ENCODE results near the gene U2SURP. TPM values are rescaled to one million over a fixed set of nuclear protein-coding genes. Genes with fewer than 3 reads are reported as not detected.
"Not testable (repeated sequence)": the region's sequence is repeated elsewhere in the genome, so short reads cannot be mapped to it uniquely, and the experiment has no call there.

The U2SURP gene
- total RNA-seq, 6 donors from 2014 or later, result 47.4 to 126 (median 58.6) TPM

DNA sequence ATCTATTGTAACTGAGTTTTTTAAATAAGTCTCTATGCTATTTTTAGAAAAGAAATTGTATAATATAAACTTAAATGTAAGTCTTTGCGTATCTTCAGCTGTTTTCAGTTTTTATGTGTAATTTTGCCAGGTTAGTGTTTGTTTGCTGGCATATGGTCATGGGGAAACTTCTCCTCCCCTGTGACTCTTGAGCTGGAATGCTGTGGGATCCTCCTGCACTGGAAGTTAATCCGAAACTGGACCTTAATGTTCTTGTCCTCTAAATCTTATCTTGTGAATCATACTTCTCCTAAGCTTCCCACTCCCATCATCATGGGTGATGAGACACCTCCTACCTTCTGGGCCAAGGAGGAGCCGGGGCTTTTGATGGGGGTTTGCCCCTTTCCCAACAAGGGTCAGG, 65.8 kb downstream of the U2SURP start:
- no peak for ATAC-seq (ENCODE audit: low FRiP score in 2 of 2)

DNA sequence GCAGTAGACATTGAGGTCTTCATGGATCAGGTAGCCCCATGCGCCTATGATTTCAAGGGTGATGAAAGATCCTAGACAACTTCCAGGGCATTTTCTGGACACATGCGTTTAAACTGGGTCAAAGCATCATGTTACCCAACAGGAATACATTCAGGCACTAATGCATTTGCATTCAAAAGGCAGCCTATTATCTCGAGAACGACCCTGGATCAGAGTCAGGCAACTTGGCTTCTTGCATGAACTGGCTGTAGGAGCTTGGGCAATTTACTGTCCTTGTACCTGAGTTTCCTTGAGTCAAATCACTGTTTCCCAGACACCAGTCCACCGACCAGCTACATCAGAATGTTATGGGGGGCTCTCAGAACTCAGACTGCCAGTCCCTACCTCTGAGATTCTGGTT, 66.7 kb downstream of the U2SURP start:
- Histone ChIP-seq H3K9me3 (no peaks in the 10 kb centered on the region), H3K27me3 (no peaks in the 10 kb centered on the region), H3K4me1 (no peaks in the 10 kb centered on the region), H3K27ac (no peak overlapping the region), H3K36me3 (no peaks in the 10 kb centered on the region), H3K4me3 (no peak overlapping the region)
- TF ChIP-seq POLR2A (IDR thresholded peaks at IDR 0.05) (no peak), CTCF (IDR thresholded peaks at IDR 0.05) (no peak), EP300 (IDR thresholded peaks at IDR 0.05) (no peak), POLR2AphosphoS5 (IDR thresholded peaks at IDR 0.05) (no peak)
- DNase-seq (no peak), ATAC-seq (ENCODE audit: low FRiP score in 2 of 2) (no peak)
- 77 to 89% methylated on average over 5 of the region's 5 CpGs for WGBS, 2 donors

More for the DNA sequence above, 65.8 kb downstream of the U2SURP start:
- Histone ChIP-seq H3K36me3 (no peaks in the 10 kb centered on the region), H3K9me3 (no peaks in the 10 kb centered on the region), H3K27ac (no peak overlapping the region), H3K4me1 (no peaks in the 10 kb centered on the region), H3K27me3 (no peaks in the 10 kb centered on the region), H3K4me3 (no peak overlapping the region)
- TF ChIP-seq POLR2A (IDR thresholded peaks at IDR 0.05), result no peak
- no peak for TF ChIP-seq POLR2AphosphoS5 (IDR thresholded peaks at IDR 0.05)
- TF ChIP-seq EP300 (IDR thresholded peaks at IDR 0.05), result no peak
- TF ChIP-seq CTCF (IDR thresholded peaks at IDR 0.05), result no peak
- DNase-seq, result no peak
- WGBS, 2 donors, result 81 to 87% methylated on average over 3 of the region's 3 CpGs

- no peaks in the 10 kb centered on the region for H3K27me3 ChIP-seq
- no peak overlapping the region for H3K27ac ChIP-seq
- H3K4me1 ChIP-seq, result no peaks in the 10 kb centered on the region
- WGBS, 2 donors, result 79 to 82% methylated on average over 3 of the region's 3 CpGs
- DNase-seq (no peak), ATAC-seq (ENCODE audit: low FRiP score in 2 of 2) (peak in 1 of 2 donors; percentile 28)
- no peak overlapping the region for H3K4me3 ChIP-seq
- TF ChIP-seq CTCF (IDR thresholded peaks at IDR 0.05), result no peak
- no peak for TF ChIP-seq POLR2A (IDR thresholded peaks at IDR 0.05)
- TF ChIP-seq EP300 (IDR thresholded peaks at IDR 0.05), result no peak
- no peak for TF ChIP-seq POLR2AphosphoS5 (IDR thresholded peaks at IDR 0.05)
- no peaks in the 10 kb centered on the region for H3K36me3 ChIP-seq
- H3K9me3 ChIP-seq, result no peaks in the 10 kb centered on the region
Observed at GRCh38 chr3:143070977-143071551, 69.7 kb downstream of the U2SURP start.

GRCh38 chr3:143071776-143072175, 70.4 kb downstream of the U2SURP start:
- no peak overlapping the region for H3K4me3 ChIP-seq
- no peak for DNase-seq
- H3K36me3 ChIP-seq, result no peaks in the 10 kb centered on the region
- H3K27me3 ChIP-seq, result no peaks in the 10 kb centered on the region
- H3K4me1 ChIP-seq, result no peaks in the 10 kb centered on the region
- no peaks in the 10 kb centered on the region for H3K9me3 ChIP-seq
- 92 to 94% methylated on average over 6 of the region's 6 CpGs for WGBS, 2 donors
- H3K27ac ChIP-seq, result no peak overlapping the region
- ATAC-seq (ENCODE audit: low FRiP score in 2 of 2), result no peak
- TF ChIP-seq POLR2A (IDR thresholded peaks at IDR 0.05) (no peak), POLR2AphosphoS5 (IDR thresholded peaks at IDR 0.05) (no peak), CTCF (IDR thresholded peaks at IDR 0.05) (no peak), EP300 (IDR thresholded peaks at IDR 0.05) (no peak)

GRCh38 chr3:143072298-143073020, 71.1 kb downstream of the U2SURP start:
- not testable (repeated sequence) for H3K27ac ChIP-seq; DNase-seq; H3K4me3 ChIP-seq; H3K4me1 ChIP-seq; H3K9me3 ChIP-seq; H3K27me3 ChIP-seq; H3K36me3 ChIP-seq; ATAC-seq (ENCODE audit: low FRiP score in 2 of 2)
- WGBS, 2 donors, result 95 to 96% methylated on average over 12 of the region's 12 CpGs

GRCh38 chr3:143073541-143073940, 72.2 kb downstream of the U2SURP start:
- H3K36me3 ChIP-seq; H3K4me1 ChIP-seq; H3K27ac ChIP-seq; H3K9me3 ChIP-seq; ATAC-seq (ENCODE audit: low FRiP score in 2 of 2); H3K27me3 ChIP-seq; H3K4me3 ChIP-seq: not testable (repeated sequence)
- DNase-seq, result peak in 1 of 2 donors; percentile 64
- WGBS, 2 donors, result 88 to 95% methylated on average over 14 to 15 of the region's 15 CpGs

GRCh38 chr3:143073983-143074382, 72.6 kb downstream of the U2SURP start:
- H3K27me3 ChIP-seq; H3K4me3 ChIP-seq; H3K27ac ChIP-seq; DNase-seq; ATAC-seq (ENCODE audit: low FRiP score in 2 of 2); H3K9me3 ChIP-seq; H3K4me1 ChIP-seq; H3K36me3 ChIP-seq: not testable (repeated sequence)
- 71 to 93% methylated on average over 5 of the region's 5 CpGs for WGBS, 2 donors

Measured in upper lobe of left lung (tissue), 6 donors.